MV-4-11 (cell line): ENCODE measurements around the gene STAP1.
A peak's percentile ranks its signal among the peaks of the same experiment; 100 is the strongest.
"Not testable (repeated sequence)": the region's sequence is repeated elsewhere in the genome, so short reads cannot be mapped to it uniquely, and the experiment has no call there.

ENCODE experiments used
- DNase-seq: peaks from one replicate; lab custom pipeline; 2025; lab: John Stamatoyannopoulos, UW

STAP1 gene

GRCh38 chr4:67624939-67625338 lies 66.4 kb downstream of the STAP1 start:
- no peak for DNase-seq

- peak; percentile 84 for DNase-seq
Observed at GRCh38 chr4:67632492-67632891, 74.0 kb downstream of the STAP1 start.

GRCh38 chr4:67634741-67635140 lies 76.2 kb downstream of the STAP1 start:
- DNase-seq: no peak

- DNase-seq: no peak
Observed at GRCh38 chr4:67635331-67635730, 76.8 kb downstream of the STAP1 start.

- not testable (repeated sequence) for DNase-seq
Observed at GRCh38 chr4:67636978-67637377, 78.5 kb downstream of the STAP1 start.

- DNase-seq: peak; percentile 80
Observed at GRCh38 chr4:67638136-67638535, 79.6 kb downstream of the STAP1 start.

GRCh38 chr4:67651536-67651935 lies 93.0 kb downstream of the STAP1 start:
- no peak for DNase-seq
